Type B pancreatic cell (in vitro differentiated cells): Measurements from ENCODE around the gene KLHL29. TPM values are rescaled to one million over a fixed set of nuclear protein-coding genes. Genes with fewer than 3 reads are reported as not detected.

Experiments used
- DNase-seq: peaks from one replicate; pipeline ENCODE4 v3.0.0; 2021; ENCODE audit warnings: mixed read lengths; ENCODE audit not compliant: unreplicated experiment; ENCODE audit errors: extremely low spot score
- H3K27ac Mint-ChIP-seq: 2 replicates; pipeline ENCODE4 v1.8.0; 2021; ENCODE audit warnings: mild to moderate bottlenecking, mixed read lengths
- H3K27me3 Mint-ChIP-seq: 2 replicates; pipeline ENCODE4 v1.8.0; 2021; ENCODE audit warnings: mixed read lengths
- H3K36me3 Mint-ChIP-seq: 2 replicates; pipeline ENCODE4 v1.8.0; 2021; ENCODE audit warnings: mixed read lengths
- H3K4me1 Mint-ChIP-seq: one replicate; pipeline ENCODE4 v1.8.0; 2021; ENCODE audit warnings: mixed read lengths; ENCODE audit not compliant: unreplicated experiment
- H3K4me3 Mint-ChIP-seq: 2 replicates; pipeline ENCODE4 v1.8.0; 2021; ENCODE audit warnings: mild to moderate bottlenecking, mixed read lengths
- H3K9me3 Mint-ChIP-seq: 2 replicates; pipeline ENCODE4 v1.8.0; 2021; ENCODE audit warnings: mixed read lengths
- total RNA-seq: library from RNA; stranded (reverse); gene quantifications from 2 replicates; pipeline ENCODE4 v1.2.1, GENCODE V29; 2021; ENCODE audit warnings: low replicate concordance
- TF ChIP-seq, protein P1 (sequence below): fragments of 200-600 bp; sonication (generic); conservative IDR thresholded peaks from 2 replicates; pipeline ENCODE4 v1.5.0; 2021; ENCODE audit warnings: antibody characterized with exemption, mild to moderate bottlenecking

The KLHL29 gene
- total RNA-seq, 1 donor from 2014 or later, result 24.1 TPM

DNA sequence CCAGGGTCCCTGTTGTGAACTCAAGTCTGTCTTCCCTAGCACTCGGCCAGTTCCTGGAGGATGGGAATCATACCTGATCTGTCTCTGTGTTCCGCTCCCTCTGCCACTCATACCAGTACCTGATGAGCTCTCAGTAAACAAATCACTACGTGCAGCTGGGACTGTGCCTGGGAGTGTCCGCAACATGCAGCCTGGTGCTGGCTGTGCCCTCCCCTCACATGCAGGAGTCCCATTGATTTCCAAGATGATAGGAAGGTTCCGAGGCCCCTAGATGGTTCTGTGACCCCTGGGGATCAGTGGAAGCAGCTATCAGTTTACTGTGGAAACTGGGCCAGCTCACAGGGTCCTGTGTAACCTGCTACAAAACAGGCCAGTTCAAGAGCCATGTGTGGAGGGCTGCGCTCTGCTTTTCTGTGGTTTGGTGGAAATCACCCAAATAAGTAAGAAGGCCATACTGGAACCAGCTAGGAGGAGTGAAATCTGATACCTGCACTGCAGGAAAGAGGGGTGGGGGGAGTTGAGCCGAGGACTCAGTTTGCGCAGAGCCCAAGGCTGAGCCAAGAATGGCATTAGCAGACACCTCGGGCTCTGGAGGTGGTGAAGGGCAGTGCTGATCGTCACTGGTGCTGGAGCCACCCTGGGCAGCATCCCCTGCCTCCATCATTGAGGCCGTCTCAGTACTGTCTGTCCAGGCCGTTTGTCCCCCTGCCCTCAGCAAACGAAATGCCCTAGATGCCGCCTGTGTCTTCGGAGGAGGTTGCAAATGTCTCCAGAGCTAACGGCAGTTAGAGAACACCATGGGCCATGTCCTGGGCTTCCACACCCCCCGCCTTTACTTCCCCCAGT is 93.3 kb downstream of the KLHL29 start:
- Mint-ChIP-seq H3K27ac (no peak overlapping the region), H3K27me3 (no peaks in the 10 kb centered on the region), H3K9me3 (peaks cover 5% of the 10 kb centered on the region), H3K4me1 (peaks cover 39% of the 10 kb centered on the region), H3K36me3 (peaks cover 11% of the 10 kb centered on the region), H3K4me3 (no peak overlapping the region)
- no peak for DNase-seq
- TF ChIP-seq, protein P1, sequence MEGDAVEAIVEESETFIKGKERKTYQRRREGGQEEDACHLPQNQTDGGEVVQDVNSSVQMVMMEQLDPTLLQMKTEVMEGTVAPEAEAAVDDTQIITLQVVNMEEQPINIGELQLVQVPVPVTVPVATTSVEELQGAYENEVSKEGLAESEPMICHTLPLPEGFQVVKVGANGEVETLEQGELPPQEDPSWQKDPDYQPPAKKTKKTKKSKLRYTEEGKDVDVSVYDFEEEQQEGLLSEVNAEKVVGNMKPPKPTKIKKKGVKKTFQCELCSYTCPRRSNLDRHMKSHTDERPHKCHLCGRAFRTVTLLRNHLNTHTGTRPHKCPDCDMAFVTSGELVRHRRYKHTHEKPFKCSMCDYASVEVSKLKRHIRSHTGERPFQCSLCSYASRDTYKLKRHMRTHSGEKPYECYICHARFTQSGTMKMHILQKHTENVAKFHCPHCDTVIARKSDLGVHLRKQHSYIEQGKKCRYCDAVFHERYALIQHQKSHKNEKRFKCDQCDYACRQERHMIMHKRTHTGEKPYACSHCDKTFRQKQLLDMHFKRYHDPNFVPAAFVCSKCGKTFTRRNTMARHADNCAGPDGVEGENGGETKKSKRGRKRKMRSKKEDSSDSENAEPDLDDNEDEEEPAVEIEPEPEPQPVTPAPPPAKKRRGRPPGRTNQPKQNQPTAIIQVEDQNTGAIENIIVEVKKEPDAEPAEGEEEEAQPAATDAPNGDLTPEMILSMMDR, result no peak

- peak overlapping the region; percentile 16 for H3K27ac Mint-ChIP-seq
- H3K9me3 Mint-ChIP-seq, result peaks cover 5% of the 10 kb centered on the region
- TF ChIP-seq, protein P1, result no peak
- H3K27me3 Mint-ChIP-seq, result no peaks in the 10 kb centered on the region
- no peak for DNase-seq
- peaks cover 7% of the 10 kb centered on the region for H3K36me3 Mint-ChIP-seq
- no peak overlapping the region for H3K4me3 Mint-ChIP-seq
- H3K4me1 Mint-ChIP-seq, result peaks cover 39% of the 10 kb centered on the region
Measured at GRCh38 chr2:23478933-23479683, 94.1 kb downstream of the KLHL29 start.

DNA sequence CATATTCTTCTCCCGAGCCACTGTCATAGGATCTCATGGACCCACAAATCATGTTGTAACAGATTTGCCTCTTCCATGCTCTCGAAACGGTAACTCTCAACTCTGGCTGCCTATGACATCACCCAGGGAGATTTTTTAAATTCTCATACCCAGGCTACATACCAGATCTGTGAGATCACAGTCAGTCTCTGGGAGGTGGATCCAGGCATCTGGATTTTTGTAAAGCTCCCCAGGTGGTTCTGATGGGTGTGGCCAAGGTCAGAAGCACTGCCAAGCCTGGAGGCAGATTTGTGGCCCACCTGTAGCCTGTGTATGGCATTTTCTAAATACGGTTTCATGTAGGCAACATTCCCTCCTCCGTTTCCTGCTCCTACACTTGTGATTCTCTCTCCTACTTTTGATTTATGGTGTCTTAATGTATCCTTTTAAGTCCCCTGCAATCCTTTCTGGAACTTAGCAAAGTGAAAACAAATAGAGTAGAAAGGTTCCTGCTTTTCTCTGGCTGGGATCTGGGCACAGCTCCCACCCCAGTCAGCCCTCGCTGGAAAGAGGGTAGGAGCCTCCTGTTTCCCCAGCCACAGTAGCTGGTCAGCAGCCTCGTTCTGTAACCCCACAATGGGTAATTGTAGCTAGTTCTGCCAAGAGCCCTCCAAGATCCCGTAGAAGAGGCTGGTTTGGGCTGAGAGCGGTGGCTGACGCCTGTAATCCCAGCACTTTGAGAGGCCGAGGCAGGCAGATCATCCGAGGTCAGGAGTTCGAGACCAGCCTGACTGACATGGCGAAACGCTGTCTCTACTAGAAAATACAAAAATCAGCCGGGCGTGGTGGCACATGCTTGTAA is 96.2 kb downstream of the KLHL29 start:
- Mint-ChIP-seq H3K27ac (peak overlapping the region; percentile 94), H3K27me3 (no peaks in the 10 kb centered on the region), H3K36me3 (peaks cover 7% of the 10 kb centered on the region), H3K4me1 (peaks cover 40% of the 10 kb centered on the region), H3K9me3 (peaks cover 5% of the 10 kb centered on the region), H3K4me3 (peak overlapping the region; percentile 48)
- TF ChIP-seq, protein P1, result no peak
- DNase-seq, result no peak

- TF ChIP-seq, protein P1, result no peak
- no peak overlapping the region for H3K4me3 Mint-ChIP-seq
- no peak for DNase-seq
- H3K9me3 Mint-ChIP-seq, result peaks cover 5% of the 10 kb centered on the region
- H3K27me3 Mint-ChIP-seq, result no peaks in the 10 kb centered on the region
- peak overlapping the region; percentile 94 for H3K27ac Mint-ChIP-seq
- peaks cover 7% of the 10 kb centered on the region for H3K36me3 Mint-ChIP-seq
- peaks cover 44% of the 10 kb centered on the region for H3K4me1 Mint-ChIP-seq
Measured at GRCh38 chr2:23482188-23482587, 97.2 kb downstream of the KLHL29 start.

- no peak for DNase-seq
- no peaks in the 10 kb centered on the region for H3K27me3 Mint-ChIP-seq
- TF ChIP-seq, protein P1, result no peak
- H3K4me1 Mint-ChIP-seq, result peaks cover 44% of the 10 kb centered on the region
- peaks cover 5% of the 10 kb centered on the region for H3K9me3 Mint-ChIP-seq
- no peak overlapping the region for H3K27ac Mint-ChIP-seq
- H3K4me3 Mint-ChIP-seq, result no peak overlapping the region
- peaks cover 7% of the 10 kb centered on the region for H3K36me3 Mint-ChIP-seq
Measured at GRCh38 chr2:23482607-23483006, 97.6 kb downstream of the KLHL29 start.
